Transverse colon (tissue), 3 donors: ENCODE results near the gene KY.

Experiments used
- POLR2A ChIP-seq: fragments of 450-650 bp; IDR thresholded peaks from one replicate; pipeline ENCODE4 v1.6.1; 2016; ENCODE audit warnings: antibody characterized with exemption, mild to moderate bottlenecking, moderate library complexity
- POLR2AphosphoS5 ChIP-seq, 3 donors: sonication (generic); formaldehyde crosslinking; IDR thresholded peaks; one replicate each; pipeline ENCODE4 v1.6.1; 2016; ENCODE audit warnings: antibody characterized with exemption in 3 of 3

GRCh38 chr3:134672571-134672970 is 21.7 kb upstream of the KY start:
- TF ChIP-seq POLR2A = no peak
- no peak for TF ChIP-seq POLR2AphosphoS5 (IDR thresholded peaks at IDR 0.05)
